Myocyte (in vitro differentiated cells): Measurements from ENCODE around the gene FFAR3. TPM values are rescaled to one million over a fixed set of nuclear protein-coding genes. Genes with fewer than 3 reads are reported as not detected.

Source experiments
- DNase-seq: peaks from one replicate; pipeline ENCODE4 v3.0.0-alpha.2; 2012; ENCODE audit warnings: low read depth
- polyA plus RNA-seq: library from polyadenylated mRNA; unstranded; fragments of >200 nt; gene quantifications from one replicate; pipeline ENCODE4 v1.2.1, GENCODE V29; 2012; ENCODE audit warnings: missing spikeins
- total RNA-seq: library from RNA; depleted of rRNA; stranded (reverse); fragments of >200 nt; gene quantifications from 2 replicates; pipeline ENCODE4 v1.2.3, GENCODE V29; 2014

Gene FFAR3
- not detected in 2 replicates for total RNA-seq
- not detected for polyA plus RNA-seq

- DNase-seq = peak; percentile 3
Measured at GRCh38 chr19:35357867-35358573, at the start of gene FFAR3. TSS of gene FFAR3 (plus strand) at chr19:35358460. CDS start at chr19:35358891, 431 bp downstream.

- DNase-seq = no peak
Measured at GRCh38 chr19:35308910-35309309, 49.4 kb upstream of the FFAR3 start.

GRCh38 chr19:35309481-35310279, 48.6 kb upstream of the FFAR3 start:
- DNase-seq = no peak

- no peak for DNase-seq
Measured at GRCh38 chr19:35310331-35310730, 47.9 kb upstream of the FFAR3 start.

GRCh38 chr19:35310811-35311465, 47.3 kb upstream of the FFAR3 start:
- no peak for DNase-seq

GRCh38 chr19:35311901-35312665, 46.2 kb upstream of the FFAR3 start:
- DNase-seq = no peak

- peak; percentile 7 for DNase-seq
Measured at GRCh38 chr19:35313587-35313986, 44.7 kb upstream of the FFAR3 start.

GRCh38 chr19:35314031-35314430, 44.2 kb upstream of the FFAR3 start:
- DNase-seq = no peak

GRCh38 chr19:35314858-35315470, 43.3 kb upstream of the FFAR3 start:
- no peak for DNase-seq

- DNase-seq = no peak
Measured at GRCh38 chr19:35315883-35316282, 42.4 kb upstream of the FFAR3 start.

- no peak for DNase-seq
Measured at GRCh38 chr19:35316560-35316959, 41.7 kb upstream of the FFAR3 start.

- DNase-seq = no peak
Measured at GRCh38 chr19:35317464-35318043, 40.7 kb upstream of the FFAR3 start.

- DNase-seq = peak; percentile 74
Measured at GRCh38 chr19:35318679-35319448, 39.4 kb upstream of the FFAR3 start.

- no peak for DNase-seq
Measured at GRCh38 chr19:35320065-35320713, 38.1 kb upstream of the FFAR3 start.

- DNase-seq = no peak
Measured at GRCh38 chr19:35321291-35321690, 37.0 kb upstream of the FFAR3 start.

GRCh38 chr19:35322014-35322413, 36.2 kb upstream of the FFAR3 start:
- no peak for DNase-seq

- DNase-seq = no peak
Measured at GRCh38 chr19:35327642-35328041, 30.6 kb upstream of the FFAR3 start.

- no peak for DNase-seq
Measured at GRCh38 chr19:35328851-35329285, 29.4 kb upstream of the FFAR3 start, which contains the start of gene CD22. TSS of gene CD22 (plus strand) at chr19:35329187. CDS start at chr19:35332041, 2,854 bp downstream.

- no peak for DNase-seq
Measured at GRCh38 chr19:35329323-35329722, 28.9 kb upstream of the FFAR3 start.
